Loucy (cell line): ENCODE measurements around the gene PAX6.

Experiments
- H2AFZ ChIP-seq: fragments of 200-600 bp; sonication (generic); 2 replicates; pipeline ENCODE4 v1.6.0; 2016; ENCODE audit warnings: antibody characterized with exemption, mild to moderate bottlenecking, low read length, moderate library complexity
- H3F3A ChIP-seq: fragments of 200-600 bp; 2 replicates; pipeline ENCODE4 v1.6.0; 2016; ENCODE audit warnings: antibody characterized with exemption, low read depth, mild to moderate bottlenecking
- H3K27me3 ChIP-seq: fragments of 200-600 bp; sonication (generic); 2 replicates; pipeline ENCODE4 v1.6.1; 2014; ENCODE audit warnings: low read length, mild to moderate bottlenecking; ENCODE audit not compliant: insufficient read depth, poor library complexity, severe bottlenecking
- H3K36me3 ChIP-seq: fragments of 200-600 bp; sonication (generic); 2 replicates; pipeline ENCODE4 v1.6.1; 2016; ENCODE audit warnings: low read length; ENCODE audit not compliant: insufficient read depth
- H3K4me1 ChIP-seq: fragments of 200-600 bp; sonication (generic); 2 replicates; pipeline ENCODE4 v1.5.1; 2014; ENCODE audit warnings: low read length, mild to moderate bottlenecking; ENCODE audit not compliant: insufficient read depth, poor library complexity, severe bottlenecking
- H3K4me2 ChIP-seq: fragments of 200-600 bp; sonication (generic); 2 replicates; pipeline ENCODE4 v1.6.0; 2014; ENCODE audit warnings: antibody characterized with exemption, low read length, low read depth, mild to moderate bottlenecking; ENCODE audit not compliant: poor library complexity, severe bottlenecking
- H3K4me3 ChIP-seq: fragments of 200-600 bp; sonication (generic); 2 replicates; pipeline ENCODE4 v1.5.1; 2014; ENCODE audit warnings: low read length, mild to moderate bottlenecking, mixed read lengths; ENCODE audit not compliant: poor library complexity, severe bottlenecking
- H3K79me2 ChIP-seq: fragments of 200-600 bp; sonication (generic); 2 replicates; pipeline ENCODE4 v1.6.1; 2014; ENCODE audit warnings: low read length; ENCODE audit not compliant: insufficient read depth
- H3K9ac ChIP-seq: fragments of 200-600 bp; sonication (generic); 2 replicates; pipeline ENCODE4 v1.6.0; 2014; ENCODE audit warnings: mild to moderate bottlenecking, low read depth, low read length, moderate library complexity; ENCODE audit not compliant: poor library complexity, severe bottlenecking
- H3K9me2 ChIP-seq: fragments of 200-600 bp; sonication (generic); replicated peaks from 2 replicates; pipeline ENCODE4 v1.6.1; 2016; ENCODE audit warnings: low read depth, low read length, mixed read lengths
- H3K9me3 ChIP-seq: fragments of 200-600 bp; sonication (generic); 2 replicates; pipeline ENCODE4 v1.6.1; 2014; ENCODE audit warnings: mild to moderate bottlenecking, antibody characterized with exemption, low read length, low read depth; ENCODE audit not compliant: insufficient read depth
- H4K20me1 ChIP-seq: fragments of 200-600 bp; sonication (generic); 2 replicates; pipeline ENCODE4 v1.6.0; 2014; ENCODE audit warnings: antibody characterized with exemption, low read length, mild to moderate bottlenecking; ENCODE audit not compliant: insufficient read depth, poor library complexity, severe bottlenecking
- CTCF ChIP-seq: fragments of 200-600 bp; sonication (generic); conservative IDR thresholded peaks from 2 replicates; pipeline ENCODE4 v1.5.1; 2014; ENCODE audit warnings: mild to moderate bottlenecking, antibody characterized with exemption, low read length
- EZH2phosphoT487 ChIP-seq: fragments of 200-600 bp; IDR thresholded peaks from 2 replicates; pipeline ENCODE4 v1.6.1; 2018; ENCODE audit warnings: antibody characterized with exemption, mild to moderate bottlenecking, moderate library complexity, borderline replicate concordance

Gene PAX6

GRCh38 chr11:31855466-31855865 lies 44.3 kb upstream of the PAX6 start:
- H3K79me2 ChIP-seq: no peaks in the 10 kb centered on the region
- TF ChIP-seq CTCF (no peak), EZH2phosphoT487 (no peak)
- H3K36me3 ChIP-seq: no peaks in the 10 kb centered on the region
- H3K9me3 ChIP-seq: no peaks in the 10 kb centered on the region
- H3F3A ChIP-seq: no peaks in the 10 kb centered on the region
- H3K4me1 ChIP-seq: no peaks in the 10 kb centered on the region
- no peak overlapping the region for H3K4me2 ChIP-seq
- no peaks in the 10 kb centered on the region for H3K27me3 ChIP-seq
- H2AFZ ChIP-seq: no peak overlapping the region
- no peak overlapping the region for H3K9ac ChIP-seq
- H3K9me2 ChIP-seq: no peaks in the 10 kb centered on the region
- no peak overlapping the region for H3K4me3 ChIP-seq
- no peaks in the 10 kb centered on the region for H4K20me1 ChIP-seq

- H3K9ac ChIP-seq: no peak overlapping the region
- TF ChIP-seq CTCF (no peak), EZH2phosphoT487 (no peak)
- H3K27me3 ChIP-seq: no peaks in the 10 kb centered on the region
- no peaks in the 10 kb centered on the region for H3K36me3 ChIP-seq
- H3K79me2 ChIP-seq: no peaks in the 10 kb centered on the region
- no peaks in the 10 kb centered on the region for H3F3A ChIP-seq
- no peak overlapping the region for H2AFZ ChIP-seq
- H3K4me1 ChIP-seq: no peaks in the 10 kb centered on the region
- no peaks in the 10 kb centered on the region for H3K9me2 ChIP-seq
- no peaks in the 10 kb centered on the region for H4K20me1 ChIP-seq
- no peaks in the 10 kb centered on the region for H3K9me3 ChIP-seq
- H3K4me3 ChIP-seq: no peak overlapping the region
- H3K4me2 ChIP-seq: no peak overlapping the region
Observed at GRCh38 chr11:31850365-31850764, 39.2 kb upstream of the PAX6 start.

- no peaks in the 10 kb centered on the region for H3K9me3 ChIP-seq
- H3K4me2 ChIP-seq: no peak overlapping the region
- H3K79me2 ChIP-seq: no peaks in the 10 kb centered on the region
- no peak for TF ChIP-seq EZH2phosphoT487
- no peak for TF ChIP-seq CTCF
- H3F3A ChIP-seq: no peaks in the 10 kb centered on the region
- no peak overlapping the region for H3K9ac ChIP-seq
- H3K27me3 ChIP-seq: no peaks in the 10 kb centered on the region
- H2AFZ ChIP-seq: no peak overlapping the region
- no peaks in the 10 kb centered on the region for H3K9me2 ChIP-seq
- no peaks in the 10 kb centered on the region for H3K4me1 ChIP-seq
- no peaks in the 10 kb centered on the region for H4K20me1 ChIP-seq
- H3K36me3 ChIP-seq: no peaks in the 10 kb centered on the region
- no peak overlapping the region for H3K4me3 ChIP-seq
Observed at GRCh38 chr11:31847761-31848160, 36.6 kb upstream of the PAX6 start.
